GM23338 (cell line): ENCODE results near the gene TPM3. TPM values are rescaled to one million over a fixed set of nuclear protein-coding genes. Genes with fewer than 3 reads are reported as not detected.

ENCODE experiments used
- ATAC-seq: fragments of 200-7000 bp; cut with Tn5 transposase; 3 replicates; pipeline ENCODE4 v1.9.1; 2020
- DNase-seq: peaks from one replicate; pipeline ENCODE4 v3.0.0-alpha.2; 2015; ENCODE audit warnings: low spot score
- H2AFZ ChIP-seq: fragments of 200-600 bp; sonication (generic); 2 replicates; pipeline ENCODE4 v1.8.0; 2016; ENCODE audit warnings: antibody characterized with exemption, mild to moderate bottlenecking, moderate library complexity
- H3F3A ChIP-seq: fragments of 200-600 bp; sonication (generic); replicated peaks from 2 replicates; pipeline ENCODE4 v1.8.0; 2017; ENCODE audit warnings: antibody characterized with exemption, mixed run types, low read depth
- H3K27ac ChIP-seq: fragments of 200-600 bp; sonication (generic); 2 replicates; pipeline ENCODE4 v1.6.1; 2016; ENCODE audit warnings: low read depth
- H3K27me3 ChIP-seq: fragments of 200-600 bp; sonication (generic); 2 replicates; pipeline ENCODE4 v1.8.0; 2016; ENCODE audit warnings: mild to moderate bottlenecking, mixed run types, moderate library complexity; ENCODE audit not compliant: insufficient read depth
- H3K36me3 ChIP-seq: fragments of 200-600 bp; sonication (generic); 2 replicates; pipeline ENCODE4 v1.8.0; 2016; ENCODE audit warnings: mild to moderate bottlenecking; ENCODE audit not compliant: insufficient read depth
- H3K4me1 ChIP-seq: fragments of 200-600 bp; sonication (generic); 2 replicates; pipeline ENCODE4 v1.8.0; 2016; ENCODE audit warnings: mild to moderate bottlenecking, moderate library complexity; ENCODE audit not compliant: insufficient read depth
- H3K4me2 ChIP-seq: fragments of 200-600 bp; sonication (generic); 2 replicates; pipeline ENCODE4 v1.7.1; 2017; ENCODE audit warnings: mixed run types
- H3K4me3 ChIP-seq: fragments of 200-600 bp; sonication (generic); 2 replicates; pipeline ENCODE4 v1.6.1; 2016; ENCODE audit warnings: mixed run types
- H3K79me2 ChIP-seq: fragments of 200-600 bp; sonication (generic); replicated peaks from 2 replicates; pipeline ENCODE4 v1.8.0; 2017; ENCODE audit warnings: mild to moderate bottlenecking; ENCODE audit not compliant: insufficient read depth
- H3K9me2 ChIP-seq: fragments of 200-600 bp; sonication (generic); 2 replicates; pipeline ENCODE4 v1.8.0; 2017; ENCODE audit not compliant: insufficient read depth
- H4K20me1 ChIP-seq: fragments of 200-600 bp; sonication (generic); replicated peaks from 2 replicates; pipeline ENCODE4 v1.8.0; 2017; ENCODE audit warnings: mild to moderate bottlenecking; ENCODE audit not compliant: insufficient read depth
- H3K27ac Mint-ChIP-seq: 2 replicates; pipeline ENCODE4 v1.8.0; 2020; ENCODE audit warnings: inconsistent platforms, mild to moderate bottlenecking, moderate library complexity, mixed read lengths
- H3K27me3 Mint-ChIP-seq: 3 replicates; pipeline ENCODE4 v1.8.0; 2022; ENCODE audit warnings: low read depth, mild to moderate bottlenecking, moderate library complexity, mixed read lengths, inconsistent platforms; ENCODE audit not compliant: insufficient read depth, poor library complexity
- H3K36me3 Mint-ChIP-seq: 3 replicates; pipeline ENCODE4 v1.8.0; 2021; ENCODE audit warnings: low read depth, mild to moderate bottlenecking, inconsistent platforms, moderate library complexity, mixed read lengths
- H3K4me1 Mint-ChIP-seq: 3 replicates; pipeline ENCODE4 v1.8.0; 2020; ENCODE audit warnings: mild to moderate bottlenecking, inconsistent platforms, mixed read lengths
- H3K4me3 Mint-ChIP-seq: 3 replicates; pipeline ENCODE4 v1.8.0; 2021; ENCODE audit warnings: moderate library complexity, mild to moderate bottlenecking, inconsistent platforms, mixed read lengths
- H3K9me3 Mint-ChIP-seq: 3 replicates; pipeline ENCODE4 v1.8.0; 2020; ENCODE audit warnings: moderate library complexity, mild to moderate bottlenecking, inconsistent platforms, mixed read lengths
- CREB1 ChIP-seq: fragments of 250-450 bp; sonication (Bioruptor Pico); IDR thresholded peaks from 2 replicates; pipeline ENCODE4 v1.5.0; 2020; ENCODE audit warnings: low read depth, mild to moderate bottlenecking, moderate library complexity
- CTCF ChIP-seq, 2 experiments: fragments of 200-600 bp in 1 of 2; sonication (generic) in 1 of 2; conservative IDR thresholded peaks; 2 replicates each; pipeline versions ENCODE4 v1.5.1 to v1.6.1; 2016 to 2017; ENCODE audit warnings: antibody characterized with exemption in 2 of 2, low read depth in 2 of 2, mild to moderate bottlenecking in 2 of 2, moderate library complexity in 1 of 2
- EZH2phosphoT487 ChIP-seq: fragments of 200-600 bp; sonication (generic); IDR thresholded peaks from one replicate; pipeline ENCODE4 v1.8.1; 2018; ENCODE audit warnings: antibody characterized with exemption; ENCODE audit not compliant: unreplicated experiment
- JUNB ChIP-seq: IDR thresholded peaks from one replicate; pipeline ENCODE4 v1.6.1; 2016; ENCODE audit warnings: antibody characterized with exemption; ENCODE audit not compliant: unreplicated experiment
- NANOG ChIP-seq: IDR thresholded peaks from 2 replicates; pipeline ENCODE4 v1.6.1; 2016; ENCODE audit warnings: antibody characterized with exemption, borderline replicate concordance
- POLR2AphosphoS5 ChIP-seq: IDR thresholded peaks from 2 replicates; pipeline ENCODE4 v1.6.1; 2016; ENCODE audit warnings: antibody characterized with exemption, low read depth
- REST ChIP-seq: IDR thresholded peaks from one replicate; pipeline ENCODE4 v1.6.1; 2018; ENCODE audit warnings: antibody characterized with exemption; ENCODE audit not compliant: unreplicated experiment
- STAT1 ChIP-seq: IDR thresholded peaks from one replicate; pipeline ENCODE4 v1.6.1; 2016; ENCODE audit warnings: antibody characterized with exemption; ENCODE audit not compliant: unreplicated experiment
- ZNF114 ChIP-seq: fragments of 250-450 bp; sonication (Bioruptor Pico); IDR thresholded peaks from 2 replicates; pipeline ENCODE4 v1.5.0; 2020; ENCODE audit warnings: mild to moderate bottlenecking, moderate library complexity
- ZNF331 ChIP-seq: fragments of 250-450 bp; sonication (Bioruptor Pico); IDR thresholded peaks from 2 replicates; pipeline ENCODE4 v1.5.0; 2020; ENCODE audit warnings: low read depth, mild to moderate bottlenecking, moderate library complexity
- polyA plus RNA-seq: library from polyadenylated mRNA; unstranded; fragments of >200 nt; fragmentation: Nextera tagmentation; extraction: Ambion mirVana; gene quantifications from 2 replicates; pipeline ENCODE4 v1.2.1, GENCODE V29; 2016
- total RNA-seq: library from RNA; depleted of rRNA; stranded (reverse); fragments of >200 nt; shearing (Covaris generic); gene quantifications from 2 replicates; pipeline ENCODE4 v1.2.3, GENCODE V29; 2014

TPM3 gene
- total and polyA plus RNA-seq, 2 experiments from 2014 or later, result 544 to 747 TPM

- H3K9me3 Mint-ChIP-seq, result no peaks in the 10 kb centered on the region
- H3K36me3 Mint-ChIP-seq, result peaks cover 81% of the 10 kb centered on the region
- H3K4me1 Mint-ChIP-seq, result peaks cover 27% of the 10 kb centered on the region
- Histone ChIP-seq H3K79me2 (peaks cover 98% of the 10 kb centered on the region), H2AFZ (no peak overlapping the region), H3K36me3 (peaks cover 51% of the 10 kb centered on the region), H3K27ac (no peak overlapping the region), H3K4me2 (no peak overlapping the region), H3F3A (peaks cover 13% of the 10 kb centered on the region; the same call in 1 of the 2 replicates), H3K4me1 (peaks cover 21% of the 10 kb centered on the region), H3K9me2 (no peaks in the 10 kb centered on the region), H3K27me3 (no peaks in the 10 kb centered on the region), H4K20me1 (peaks cover 77% of the 10 kb centered on the region), H3K4me3 (no peak overlapping the region)
- no peak for ATAC-seq
- H3K4me3 Mint-ChIP-seq, result no peak overlapping the region
- no peak for TF ChIP-seq REST
- TF ChIP-seq CTCF (conservative IDR thresholded peaks at IDR 0.05; ENCODE audit: low read depth in 2 of 2), result no peak
- TF ChIP-seq POLR2AphosphoS5, result no peak
- no peak for TF ChIP-seq STAT1
- TF ChIP-seq CREB1, result no peak
- TF ChIP-seq ZNF331 (CRISPR knock-in tag), result no peak
- no peak for TF ChIP-seq NANOG
- no peak for TF ChIP-seq JUNB
- no peak for TF ChIP-seq EZH2phosphoT487
- H3K27ac Mint-ChIP-seq, result no peak overlapping the region
- no peak for DNase-seq
- peaks cover 3% of the 10 kb centered on the region for H3K27me3 Mint-ChIP-seq
These were observed 17.2 kb downstream of the TPM3 start for GRCh38 chr1:154174654-154175053.

DNA sequence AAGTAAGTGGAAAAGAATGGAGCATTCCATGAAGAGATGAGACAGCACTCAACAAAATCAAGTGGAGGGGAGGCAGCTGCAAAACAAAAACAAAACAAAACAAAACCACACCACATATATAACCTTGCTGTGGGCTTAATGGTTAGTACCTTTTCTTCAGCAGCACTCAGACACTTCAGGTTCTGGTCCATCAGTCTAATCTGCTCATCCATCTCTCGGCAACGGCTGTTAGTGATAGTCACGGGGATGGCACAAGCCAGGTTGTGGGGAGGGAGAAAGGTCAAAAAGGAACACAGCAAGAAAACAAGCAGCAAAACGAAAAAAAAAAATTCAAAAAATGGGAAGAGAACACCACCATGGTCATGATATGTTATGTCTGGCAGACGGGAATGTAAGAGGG is 20.0 kb downstream of the TPM3 start:
- Mint-ChIP-seq H3K27me3 (peaks cover 1% of the 10 kb centered on the region), H3K36me3 (peaks cover 85% of the 10 kb centered on the region), H3K9me3 (no peaks in the 10 kb centered on the region), H3K4me1 (no peaks in the 10 kb centered on the region; the same call in 2 of the 3 replicates), H3K27ac (no peak overlapping the region), H3K4me3 (no peak overlapping the region)
- TF ChIP-seq JUNB (no peak), REST (no peak), ZNF114 (no peak), CREB1 (no peak)
- Histone ChIP-seq H3K79me2 (peaks cover 91% of the 10 kb centered on the region), H3K9me2 (no peaks in the 10 kb centered on the region), H3F3A (peaks cover 26% of the 10 kb centered on the region), H4K20me1 (peaks cover 73% of the 10 kb centered on the region), H3K36me3 (peaks cover 60% of the 10 kb centered on the region), H3K4me2 (no peak overlapping the region), H3K27me3 (no peaks in the 10 kb centered on the region), H3K4me1 (no peaks in the 10 kb centered on the region), H3K27ac (no peak overlapping the region), H2AFZ (no peak overlapping the region), H3K4me3 (no peak overlapping the region)
- ATAC-seq (no peak), DNase-seq (no peak)
